Endothelial cell of umbilical vein (primary cell): ENCODE measurements around the gene QDPR. TPM values are rescaled to one million over a fixed set of nuclear protein-coding genes. Genes with fewer than 3 reads are reported as not detected.

Experiments used
- BruUV-seq: library from RNA; stranded (reverse); fragments of 400-500 nt; replicated peaks from 2 replicates; lab custom pipeline; 2021; lab: Mats Ljungman, UMichigan
- CTCF ChIA-PET: fragments of 300-600, 350-600 bp; sonication (Branson Sonifier 250); formaldehyde crosslinking; loops from one replicate; lab custom pipeline; 2021; ENCODE audit warnings: antibody characterized with exemption, inconsistent platforms; lab: Charles Lee
- POLR2A ChIA-PET: fragments of 300-600, 350-600 bp; sonication (Branson Sonifier 250); formaldehyde crosslinking; loops from one replicate; lab custom pipeline; 2021; ENCODE audit warnings: antibody characterized with exemption, inconsistent platforms; lab: Charles Lee
- DNase-seq: peaks from one replicate; pipeline ENCODE4 v3.0.0-alpha.2; 2011; ENCODE audit warnings: low read depth, low spot score
- FAIRE-seq: peaks from 2 replicates; lab custom pipeline; 2011; peaks lifted over from hg19 to GRCh38; lab: Jason Lieb, UNC
- H2AFZ ChIP-seq: 2 replicates; pipeline ENCODE4 v1.6.0; 2012; ENCODE audit warnings: low read depth, low read length, control low read depth, inconsistent platforms
- H3K27ac ChIP-seq: 2 replicates; pipeline ENCODE4 v1.5.1; 2011; ENCODE audit warnings: low read depth, mild to moderate bottlenecking, control low read depth, low read length, moderate library complexity; ENCODE audit not compliant: insufficient read depth
- H3K27me3 ChIP-seq, 2 experiments: 2 replicates each; pipeline versions ENCODE4 v1.6.0 to v1.6.1; 2011; ENCODE audit warnings: low read length in 2 of 2, mixed read lengths in 1 of 2; ENCODE audit not compliant: control insufficient read depth in 2 of 2, insufficient read depth in 2 of 2
- H3K36me3 ChIP-seq, 2 experiments: 2 replicates in 1 of 2; 3 replicates in 1 of 2; pipeline ENCODE4 v1.5.1; 2011; ENCODE audit warnings: low read length in 2 of 2, mild to moderate bottlenecking in 1 of 2, moderate library complexity in 1 of 2; ENCODE audit not compliant: control insufficient read depth in 2 of 2, insufficient read depth in 2 of 2; ENCODE audit errors: extremely low read depth in 1 of 2
- H3K4me1 ChIP-seq: 3 replicates; pipeline ENCODE4 v1.5.1; 2011; ENCODE audit warnings: mild to moderate bottlenecking, low read length; ENCODE audit not compliant: control insufficient read depth, insufficient read depth; ENCODE audit errors: extremely low read depth
- H3K4me2 ChIP-seq: 2 replicates; pipeline ENCODE4 v1.6.1; 2011; ENCODE audit warnings: low read length, control low read depth, mixed read lengths; ENCODE audit not compliant: insufficient read depth
- H3K4me3 ChIP-seq, 3 experiments: fragments of 200-600 bp in 1 of 3; sonication (generic), shearing (Covaris generic) in 1 of 3; replicated peaks in 1 of 3; 2 replicates each; pipeline ENCODE4 v1.5.1; 2011 to 2016; ENCODE audit warnings: control low read depth in 3 of 3, low read length in 3 of 3, mild to moderate bottlenecking in 2 of 3, inconsistent platforms in 1 of 3, low read depth in 1 of 3, moderate library complexity in 1 of 3; ENCODE audit not compliant: insufficient read depth in 1 of 3
- H3K79me2 ChIP-seq: 2 replicates; pipeline ENCODE4 v1.6.0; 2012; ENCODE audit warnings: low read length, inconsistent platforms; ENCODE audit not compliant: control insufficient read depth, insufficient read depth
- H3K9ac ChIP-seq: replicated peaks from 2 replicates; pipeline ENCODE3; 2011; ENCODE audit warnings: low read length, control low read depth; ENCODE audit not compliant: insufficient read depth; ENCODE audit errors: extremely low read depth
- H3K9me1 ChIP-seq: replicated peaks from 3 replicates; pipeline ENCODE4 v1.6.0; 2011; ENCODE audit warnings: mild to moderate bottlenecking, low read length; ENCODE audit not compliant: control insufficient read depth, insufficient read depth; ENCODE audit errors: extremely low read depth
- H3K9me3 ChIP-seq: replicated peaks from 2 replicates; pipeline ENCODE4 v1.5.1; 2012; ENCODE audit warnings: low read length, inconsistent platforms; ENCODE audit not compliant: control insufficient read depth, insufficient read depth
- H4K20me1 ChIP-seq: replicated peaks from 2 replicates; pipeline ENCODE3; 2011; ENCODE audit warnings: mild to moderate bottlenecking, low read length; ENCODE audit not compliant: control insufficient read depth, insufficient read depth; ENCODE audit errors: extremely low read depth
- EZH2 ChIP-seq: IDR thresholded peaks from 2 replicates; pipeline ENCODE4 v1.6.1; 2012; ENCODE audit warnings: borderline replicate concordance, low read depth, mild to moderate bottlenecking, moderate library complexity, low read length, inconsistent platforms; ENCODE audit not compliant: severe bottlenecking
- FOS ChIP-seq: IDR thresholded peaks from 2 replicates; pipeline ENCODE4 v1.6.1; 2011; ENCODE audit warnings: mild to moderate bottlenecking, low read length, moderate library complexity, borderline replicate concordance; ENCODE audit not compliant: insufficient read depth
- GATA2 ChIP-seq: IDR thresholded peaks from 2 replicates; pipeline ENCODE4 v1.7.0; 2011; ENCODE audit warnings: low read depth, mild to moderate bottlenecking, moderate library complexity, mixed read lengths, low read length; ENCODE audit not compliant: insufficient read length, insufficient read depth
- JUN ChIP-seq: IDR thresholded peaks from 2 replicates; pipeline ENCODE4 v1.6.1; 2011; ENCODE audit warnings: borderline replicate concordance, low read depth; ENCODE audit not compliant: insufficient read length, insufficient read depth
- MAX ChIP-seq: IDR thresholded peaks from 2 replicates; pipeline ENCODE4 v1.6.1; 2011; ENCODE audit not compliant: insufficient read depth, insufficient read length
- MYC ChIP-seq: IDR thresholded peaks from one replicate; pipeline ENCODE4 v1.6.1; 2011; ENCODE audit warnings: mild to moderate bottlenecking, low read depth, low read length
- POLR2A ChIP-seq: IDR thresholded peaks from 2 replicates; pipeline ENCODE4 v1.6.1; 2012; ENCODE audit warnings: low read depth, mild to moderate bottlenecking, control low read depth, low read length
- POLR2AphosphoS5 ChIP-seq: IDR thresholded peaks from 2 replicates; pipeline ENCODE4 v1.6.1; 2012; ENCODE audit warnings: low read depth, mild to moderate bottlenecking, control low read depth, low read length, moderate library complexity; ENCODE audit not compliant: insufficient read depth
- dilution Hi-C: fragments of 300-500 bp; cut with MboI; formaldehyde crosslinking; loops from one replicate; pipeline ENCODE4 v1.15.0; 2019; ENCODE audit warnings: low sequenced_read_pairs; ENCODE audit not compliant: extremely low pct_ligation_motif_present
- intact Hi-C: fragments of 100-400 bp; cut with micrococcal nuclease; formaldehyde crosslinking; loops from one replicate; pipeline ENCODE4 v1.10.0; 2022
- polyA plus RNA-seq, 4 experiments: library from polyadenylated mRNA; depleted of rRNA in 3 of 4; stranded (reverse) in 3 of 4; unstranded in 1 of 4; fragments of >200 nt; gene quantifications; 2 replicates each; pipeline versions ENCODE4 v1.2.1 to v1.2.3, GENCODE V29; 2011 to 2012; ENCODE audit warnings: missing spikeins in 1 of 4
- total RNA-seq: library from RNA; stranded (reverse); gene quantifications from 2 replicates; pipeline ENCODE4 v1.2.3, GENCODE V29; 2021
- TF ChIP-seq, protein P1 (sequence below), 2 donors: IDR thresholded peaks; 1 replicate in 1 of 2; 2 replicates in 1 of 2; pipeline ENCODE4 v1.5.1; 2011; ENCODE audit warnings: low read length in 2 of 2, mild to moderate bottlenecking in 2 of 2, moderate library complexity in 2 of 2, control low read depth in 1 of 2, inconsistent platforms in 1 of 2, low read depth in 1 of 2; ENCODE audit not compliant: insufficient read depth in 1 of 2; ENCODE audit errors: extremely low read depth in 1 of 2

The QDPR gene
- total and polyA plus RNA-seq, 2 donors (not counting 3 experiments of a cell fraction or from before 2014, with no cell fraction given): 20.5 to 20.9 TPM

DNA sequence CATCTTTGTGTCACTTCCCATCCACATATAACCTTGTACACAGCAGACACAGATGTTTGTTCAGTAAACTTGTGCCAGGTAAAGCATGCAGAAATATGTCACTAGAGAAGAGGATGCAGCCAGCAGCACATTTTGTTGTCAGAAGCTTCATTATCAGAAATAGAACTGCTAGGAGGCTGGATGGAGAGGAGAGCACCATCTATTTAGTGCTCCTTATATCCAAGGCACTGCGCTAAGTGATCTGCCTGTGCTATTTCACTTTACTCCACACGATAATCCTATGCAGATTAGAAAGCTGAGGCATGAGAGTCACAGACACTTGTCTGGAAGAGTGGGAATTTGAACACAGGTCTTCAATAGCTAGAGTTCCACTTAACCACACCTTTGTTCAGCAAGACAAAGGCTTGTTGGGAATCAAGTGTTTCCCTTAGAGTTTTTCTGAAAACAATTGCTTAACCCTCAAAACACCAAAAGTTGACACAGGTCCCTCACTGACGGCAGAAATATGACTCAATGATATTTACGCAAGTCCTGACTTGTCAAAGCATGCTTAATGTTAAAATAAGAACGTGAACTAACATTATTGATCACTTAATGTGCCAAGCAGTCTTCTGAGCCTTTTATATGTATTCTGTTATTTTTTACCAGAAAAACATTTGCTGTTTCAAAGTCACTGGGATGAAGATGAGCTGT is 1.2 kb upstream of the QDPR start:
- ChIA-PET CTCF (interaction anchor here (1.4 kb wide), 1 partner anchor 304 kb away, joined by 6 read pairs; no protein-coding TSS in a partner anchor), POLR2A (no interaction called here)
- H4K20me1 ChIP-seq: no peaks in the 10 kb centered on the region
- H3K36me3 ChIP-seq: no peaks in the 10 kb centered on the region
- dilution Hi-C loops: no loop called here
- no peaks in the 10 kb centered on the region for H3K9me3 ChIP-seq
- no TSS peak for BruUV-seq
- no peak overlapping the region for H3K27ac ChIP-seq
- H3K79me2 ChIP-seq: peaks cover 19% of the 10 kb centered on the region
- peak overlapping the region; percentile 9 for H2AFZ ChIP-seq
- no peak overlapping the region for H3K4me2 ChIP-seq
- intact Hi-C loops: loop anchor here (1.0 kb wide), 3 partner anchors 64 to 295 kb away; partner anchors contain the start of genes LAP3 and MED28
- TF ChIP-seq POLR2A: no peak
- TF ChIP-seq JUN: no peak
- TF ChIP-seq MAX: no peak
- no peak for TF ChIP-seq EZH2
- no peak for TF ChIP-seq FOS
- TF ChIP-seq, protein P1, sequence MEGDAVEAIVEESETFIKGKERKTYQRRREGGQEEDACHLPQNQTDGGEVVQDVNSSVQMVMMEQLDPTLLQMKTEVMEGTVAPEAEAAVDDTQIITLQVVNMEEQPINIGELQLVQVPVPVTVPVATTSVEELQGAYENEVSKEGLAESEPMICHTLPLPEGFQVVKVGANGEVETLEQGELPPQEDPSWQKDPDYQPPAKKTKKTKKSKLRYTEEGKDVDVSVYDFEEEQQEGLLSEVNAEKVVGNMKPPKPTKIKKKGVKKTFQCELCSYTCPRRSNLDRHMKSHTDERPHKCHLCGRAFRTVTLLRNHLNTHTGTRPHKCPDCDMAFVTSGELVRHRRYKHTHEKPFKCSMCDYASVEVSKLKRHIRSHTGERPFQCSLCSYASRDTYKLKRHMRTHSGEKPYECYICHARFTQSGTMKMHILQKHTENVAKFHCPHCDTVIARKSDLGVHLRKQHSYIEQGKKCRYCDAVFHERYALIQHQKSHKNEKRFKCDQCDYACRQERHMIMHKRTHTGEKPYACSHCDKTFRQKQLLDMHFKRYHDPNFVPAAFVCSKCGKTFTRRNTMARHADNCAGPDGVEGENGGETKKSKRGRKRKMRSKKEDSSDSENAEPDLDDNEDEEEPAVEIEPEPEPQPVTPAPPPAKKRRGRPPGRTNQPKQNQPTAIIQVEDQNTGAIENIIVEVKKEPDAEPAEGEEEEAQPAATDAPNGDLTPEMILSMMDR (IDR thresholded peaks at IDR 0.05; ENCODE audit: extremely low read depth in 1 of 2, insufficient read depth in 1 of 2, low read depth in 1 of 2, low read length in 2 of 2): no peak
- no peak for TF ChIP-seq GATA2
- TF ChIP-seq POLR2AphosphoS5: no peak
- TF ChIP-seq MYC: no peak
- peaks cover 21 to 22% of the 10 kb centered on the region in 2 experiments for H3K27me3 ChIP-seq
- no peak overlapping the region for H3K9ac ChIP-seq
- DNase-seq (no peak), FAIRE-seq (no peak)
- peaks cover 15% of the 10 kb centered on the region for H3K4me1 ChIP-seq
- no peak overlapping the region for H3K4me3 ChIP-seq
- no peaks in the 10 kb centered on the region for H3K9me1 ChIP-seq
